HG03565 (cell line): ENCODE data around the gene OCLN.
"Not testable (repeated sequence)": the region's sequence is repeated elsewhere in the genome, so short reads cannot be mapped to it uniquely, and the experiment has no call there.

Experiments used
- ATAC-seq: cut with Tn5 transposase; IDR thresholded peaks from one replicate; pipeline ENCODE4 v1.9.1; 2021; ENCODE audit warnings: mild to moderate bottlenecking, moderate library complexity; ENCODE audit not compliant: unreplicated experiment

OCLN gene

DNA sequence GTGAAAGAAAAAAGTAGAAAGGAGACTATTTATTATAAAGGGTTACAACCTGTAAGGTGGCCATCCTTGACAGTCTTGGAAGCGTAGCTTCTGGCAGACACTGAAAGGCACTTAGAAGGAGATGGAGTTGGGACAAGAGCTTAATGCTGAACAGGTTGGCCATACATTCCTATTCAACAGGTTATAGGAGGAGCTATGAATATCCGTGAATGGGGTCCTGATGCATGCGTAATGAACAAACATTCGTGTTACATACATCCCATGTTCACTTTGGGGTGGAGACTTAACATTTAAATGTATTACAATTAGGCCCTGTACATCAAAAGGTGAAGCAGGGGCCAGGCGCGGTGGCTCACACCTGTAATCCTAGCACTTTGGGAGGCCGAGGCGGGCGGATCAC is 34.1 kb downstream of the OCLN start:
- ATAC-seq: no peak

DNA sequence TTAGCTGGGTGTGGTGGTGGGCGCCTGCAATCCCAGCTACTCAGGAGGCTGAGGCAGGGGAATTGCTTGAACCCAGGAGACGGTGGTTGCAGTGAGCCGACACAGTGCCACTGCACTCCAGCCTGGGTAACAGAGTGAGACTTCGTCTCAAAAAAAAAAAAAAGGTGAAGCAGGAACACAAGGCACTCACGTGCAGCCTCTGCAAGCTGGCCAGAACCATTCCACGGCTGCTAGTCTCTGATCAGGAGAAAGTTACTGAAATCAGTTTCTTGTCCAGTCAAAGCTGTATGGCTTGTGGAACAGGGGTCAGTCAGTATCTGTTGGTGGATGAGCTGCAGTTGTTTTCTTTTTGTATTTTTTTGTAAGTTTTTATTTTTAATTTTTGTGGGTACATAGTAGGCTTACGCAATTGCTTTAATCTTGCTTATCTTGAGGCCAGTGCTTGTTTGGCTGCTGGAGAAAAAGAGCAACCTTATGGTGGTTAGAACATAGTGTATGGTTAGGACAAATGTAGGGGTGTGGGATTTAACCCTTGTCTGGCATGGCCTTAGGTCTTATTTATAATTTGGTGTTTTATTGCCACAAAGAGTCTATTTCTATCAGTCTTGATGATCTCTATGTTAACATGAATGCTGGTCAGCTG is 34.7 kb downstream of the OCLN start:
- no peak for ATAC-seq

GRCh38 chr5:69528035-69528434 is 35.4 kb downstream of the OCLN start:
- ATAC-seq: no peak

DNA sequence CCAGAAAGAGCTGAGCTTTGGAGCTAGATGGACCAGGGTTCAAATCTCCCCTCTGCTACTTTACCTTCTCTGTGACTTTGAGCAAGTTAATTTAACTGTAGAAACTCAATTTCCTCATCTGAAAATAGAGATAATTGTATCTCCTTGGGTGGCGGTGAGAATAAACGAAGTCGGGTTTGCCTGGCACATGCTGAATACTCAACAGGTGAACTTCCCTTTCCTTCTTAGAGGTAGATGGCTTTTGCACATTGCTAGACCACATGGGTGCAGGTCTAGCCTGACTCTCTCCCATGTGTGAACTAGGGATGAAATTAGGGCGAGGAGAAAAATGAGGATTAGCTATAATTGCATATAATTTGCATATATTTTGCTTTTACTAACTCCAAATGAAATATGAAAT is 36.0 kb downstream of the OCLN start:
- no peak for ATAC-seq

DNA sequence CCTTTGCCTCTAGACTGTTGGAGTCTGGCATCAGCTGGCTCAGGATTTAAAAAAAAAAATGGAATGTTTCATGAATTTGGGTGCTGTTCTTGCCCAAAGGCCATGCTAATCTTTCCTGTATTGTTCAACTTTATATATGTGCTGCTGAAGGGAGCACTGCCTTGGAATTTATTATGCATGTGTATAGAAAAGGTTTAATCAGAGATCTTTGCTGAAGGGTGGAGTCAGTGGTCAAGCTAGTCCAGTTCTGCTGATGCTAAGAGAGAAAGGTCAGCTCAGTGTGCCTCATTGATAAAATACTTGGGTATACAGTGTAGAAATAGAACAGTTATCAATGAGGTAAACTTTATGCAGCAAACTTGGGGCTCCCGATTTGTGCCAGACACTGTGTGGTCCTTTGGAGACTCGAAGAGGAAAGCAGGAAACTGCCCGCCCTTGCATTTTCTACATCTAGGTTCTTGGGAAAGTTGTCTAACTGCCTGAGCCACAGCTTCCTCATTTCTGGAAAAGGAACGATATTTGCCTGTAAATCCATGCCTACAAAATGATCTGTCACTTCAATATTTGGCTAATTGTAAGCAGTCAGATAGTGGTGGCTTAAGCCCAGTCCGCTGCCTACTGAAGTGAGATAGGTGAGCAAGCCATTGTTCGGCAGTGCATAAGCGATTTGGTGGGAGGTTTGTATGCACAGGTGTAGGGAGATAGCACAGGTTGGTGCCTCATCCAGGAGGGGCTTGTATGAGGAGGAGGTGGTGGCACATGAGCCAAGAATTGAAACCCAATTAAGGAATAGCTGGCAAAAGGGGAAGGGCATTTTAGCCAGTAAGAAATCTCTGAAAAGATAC is 38.2 kb downstream of the OCLN start:
- no peak for ATAC-seq

GRCh38 chr5:69531406-69531801 is 38.8 kb downstream of the OCLN start:
- no peak for ATAC-seq

DNA sequence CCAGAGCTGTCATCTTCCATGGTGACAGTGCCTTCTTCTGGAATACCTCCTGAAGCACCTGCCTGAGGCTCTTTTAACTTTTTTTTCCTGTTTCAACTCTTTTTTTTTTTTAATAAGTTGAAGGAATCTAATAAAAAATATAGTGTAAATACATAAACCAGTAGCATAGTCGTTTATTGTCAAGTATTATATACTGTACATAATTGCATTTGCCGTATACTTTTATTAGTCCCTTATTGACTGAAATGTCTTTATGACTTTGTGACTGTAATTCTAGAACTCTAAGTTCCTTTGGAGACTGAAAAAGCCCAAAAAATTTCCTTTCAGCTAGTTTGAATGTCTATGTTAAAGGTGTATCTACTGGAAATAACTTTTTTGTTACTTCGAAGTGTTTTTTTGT is 45.3 kb downstream of the OCLN start:
- ATAC-seq: not testable (repeated sequence)

DNA sequence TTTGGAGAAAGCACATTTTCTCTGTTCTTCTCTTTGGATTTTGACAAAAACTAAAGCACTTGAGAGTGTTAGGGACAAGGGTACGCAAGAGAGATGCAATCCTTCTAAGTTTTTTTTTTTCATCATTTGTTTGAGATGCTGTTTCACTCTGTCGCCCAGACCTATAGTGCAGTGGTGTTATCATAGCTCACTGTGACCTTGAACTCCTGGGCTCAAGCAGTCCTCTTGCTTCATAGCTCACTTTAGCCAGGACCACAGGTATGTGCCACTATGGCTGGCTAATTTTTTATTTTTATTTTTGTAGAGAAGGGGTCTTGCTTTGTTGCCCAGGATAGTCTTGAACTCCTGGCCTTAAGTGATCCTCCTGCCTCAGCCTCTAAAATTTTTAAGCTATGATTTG is 46.1 kb downstream of the OCLN start:
- ATAC-seq: not testable (repeated sequence)

GRCh38 chr5:69541347-69541746 is 48.8 kb downstream of the OCLN start:
- ATAC-seq: not testable (repeated sequence)

- ATAC-seq: not testable (repeated sequence)
Measured at GRCh38 chr5:69542838-69543618, 50.4 kb downstream of the OCLN start.

- ATAC-seq: not testable (repeated sequence)
Measured at GRCh38 chr5:69544602-69545001, 52.0 kb downstream of the OCLN start.

DNA sequence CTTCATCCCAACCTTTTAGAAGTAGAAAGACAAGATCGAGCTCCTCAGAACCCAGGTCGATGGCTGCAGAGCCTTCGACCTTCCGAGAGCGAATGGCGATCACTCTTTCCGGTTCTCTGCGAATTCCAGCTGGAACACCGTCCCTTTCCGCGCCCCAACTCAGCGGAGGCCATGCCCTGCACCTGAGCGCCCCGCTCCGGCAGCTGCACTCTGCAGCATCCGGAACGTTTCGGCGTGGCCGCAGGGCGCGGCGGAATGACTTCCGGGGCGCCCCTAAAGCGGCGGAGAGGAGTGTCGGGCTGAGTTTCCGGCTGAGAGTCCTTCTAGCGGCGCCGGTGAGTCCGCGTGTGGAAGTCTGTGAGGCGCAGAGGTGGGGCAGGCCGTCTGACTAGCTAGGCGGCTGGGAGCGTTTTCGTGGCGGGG is 67.3 kb downstream of the OCLN start, which contains the start of gene GTF2H2C:
Gene GTF2H2C (plus strand): TSS at position 284 of the 423 bp plus-strand sequence. CDS start 4,942 bp downstream, outside the sequence.
- ATAC-seq: peak; percentile 96

DNA sequence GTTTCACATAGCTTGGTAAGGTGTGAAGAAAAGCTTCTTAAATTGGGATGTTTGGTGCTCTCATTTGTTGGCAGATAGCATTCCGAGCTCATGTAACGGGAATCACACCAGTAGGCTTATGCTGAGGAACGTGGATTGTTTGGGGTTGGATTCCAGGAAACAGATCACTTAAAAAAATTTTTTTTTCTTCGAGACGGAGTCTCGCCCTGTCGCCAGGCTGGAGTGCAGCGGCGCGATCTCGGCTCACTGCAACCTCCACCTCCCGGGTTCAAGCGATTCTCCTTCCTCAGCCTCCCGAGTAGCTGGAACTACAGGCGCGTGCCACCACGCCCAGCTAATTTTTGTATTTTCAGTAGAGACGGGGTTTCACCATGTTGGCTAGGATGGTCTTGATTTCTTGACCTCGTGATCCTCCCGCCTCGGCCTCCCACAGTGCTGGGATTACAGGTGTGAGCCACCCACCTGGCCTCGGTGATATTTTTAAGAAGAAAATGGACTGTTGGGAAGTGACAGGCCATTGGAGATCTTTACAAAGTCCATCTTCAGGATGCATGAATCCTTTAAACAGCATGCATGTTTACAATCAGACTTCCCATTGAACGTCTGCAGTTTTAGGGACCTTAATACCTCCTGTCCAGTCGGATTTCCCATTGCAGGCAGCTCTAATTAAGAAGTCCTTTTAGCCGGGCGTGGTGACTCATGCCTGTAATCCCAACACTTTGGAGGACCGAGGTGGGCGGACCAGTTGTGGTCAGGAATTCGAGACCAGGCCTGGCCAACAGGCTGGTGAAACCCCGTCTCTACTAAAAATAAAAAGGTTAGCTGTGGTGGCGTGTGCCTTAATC is 68.2 kb downstream of the OCLN start:
- ATAC-seq: not testable (repeated sequence)

DNA sequence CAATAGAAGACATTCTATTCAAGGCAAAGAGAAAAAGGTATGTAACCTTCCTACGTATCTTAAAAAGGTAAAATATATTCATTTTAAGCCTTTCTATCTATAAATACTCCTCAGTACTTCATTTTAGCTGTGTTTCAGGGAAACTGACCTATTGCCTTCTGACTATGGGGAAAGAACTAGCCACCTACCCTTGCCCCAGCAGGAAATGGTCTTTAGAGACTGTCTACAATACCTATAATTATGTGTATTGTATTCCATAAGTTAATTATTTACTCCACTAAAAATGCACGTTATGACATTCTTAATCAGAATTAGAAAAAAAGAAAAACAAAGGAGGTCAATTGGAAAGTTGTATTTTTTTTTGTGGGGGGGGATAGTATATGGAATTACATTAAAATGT is 73.6 kb downstream of the OCLN start:
- not testable (repeated sequence) for ATAC-seq

GRCh38 chr5:69568072-69568471 is 75.5 kb downstream of the OCLN start:
- ATAC-seq: not testable (repeated sequence)

GRCh38 chr5:69583356-69583755 is 90.8 kb downstream of the OCLN start:
- not testable (repeated sequence) for ATAC-seq

- ATAC-seq: not testable (repeated sequence)
Measured at GRCh38 chr5:69596114-69596840, 103.7 kb downstream of the OCLN start.

DNA sequence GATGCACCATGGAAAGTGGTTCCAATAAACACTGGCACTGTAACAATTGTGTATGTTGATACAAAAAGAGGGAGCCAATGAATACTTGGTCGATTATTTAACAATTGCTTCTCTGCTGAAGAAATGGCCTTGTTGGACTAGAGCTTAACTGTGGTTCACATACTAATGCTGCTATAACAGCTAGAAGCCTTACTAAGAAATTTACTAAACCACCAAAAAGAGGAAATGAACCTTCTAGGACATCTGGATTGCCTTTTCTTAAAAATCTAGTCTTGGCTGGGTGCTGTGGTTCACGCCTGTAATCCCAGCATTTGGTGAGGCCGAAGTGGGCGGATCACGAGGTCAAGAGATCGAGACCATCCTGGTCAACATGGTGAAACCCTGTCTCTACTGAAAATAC is 109.4 kb downstream of the OCLN start:
- ATAC-seq: peak; percentile 77

GRCh38 chr5:69606839-69607238 is 114.2 kb downstream of the OCLN start:
- ATAC-seq: not testable (repeated sequence)
